HG02642 (cell line): Measurements from ENCODE around the gene ASB6.
"Not testable (repeated sequence)": the region's sequence is repeated elsewhere in the genome, so short reads cannot be mapped to it uniquely, and the experiment has no call there.

Experiments used
- ATAC-seq: cut with Tn5 transposase; IDR thresholded peaks from one replicate; pipeline ENCODE4 v1.9.1; 2021; ENCODE audit warnings: mild to moderate bottlenecking; ENCODE audit not compliant: unreplicated experiment, poor library complexity

ASB6 gene

DNA sequence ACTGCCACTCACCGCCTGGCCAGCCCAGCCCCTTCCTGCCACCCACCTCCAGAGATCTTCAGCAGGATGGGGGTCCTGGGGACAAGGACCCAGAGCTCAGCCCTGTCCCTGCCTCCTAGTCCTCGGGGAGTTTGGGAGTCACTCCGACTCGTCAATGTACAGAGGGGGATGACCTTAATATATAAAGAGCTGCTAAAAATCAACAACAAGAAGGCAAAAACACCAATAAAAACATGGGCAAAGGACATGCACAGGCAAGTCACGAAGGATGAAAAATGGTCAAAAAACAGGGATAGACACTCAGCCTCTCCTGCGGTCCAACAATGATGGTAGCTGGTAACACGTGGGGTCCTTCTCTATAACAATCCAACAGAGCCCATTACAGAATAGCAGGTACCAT is 4.7 kb upstream of the ASB6 start:
- ATAC-seq, result no peak

DNA sequence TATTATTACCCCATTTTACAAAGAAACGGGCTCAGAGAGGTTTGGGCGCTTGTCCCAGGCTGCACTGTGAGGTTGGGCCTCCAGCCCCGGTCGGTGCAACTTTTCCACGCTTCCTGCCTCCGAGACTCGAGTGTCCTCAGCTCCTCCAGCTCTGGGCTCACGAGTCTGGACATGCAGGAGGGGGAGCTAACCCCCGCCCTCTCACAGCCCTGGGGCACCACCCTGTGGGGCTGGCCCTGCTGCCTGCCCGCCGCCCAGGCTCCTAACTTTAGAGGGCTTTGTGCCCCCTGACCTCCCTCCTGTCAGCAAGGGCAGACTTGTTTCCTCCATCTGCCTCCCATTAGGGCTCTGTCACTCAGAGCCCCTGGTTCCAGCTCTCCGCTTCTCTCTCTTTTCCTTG is 4.3 kb upstream of the ASB6 start:
- no peak for ATAC-seq

DNA sequence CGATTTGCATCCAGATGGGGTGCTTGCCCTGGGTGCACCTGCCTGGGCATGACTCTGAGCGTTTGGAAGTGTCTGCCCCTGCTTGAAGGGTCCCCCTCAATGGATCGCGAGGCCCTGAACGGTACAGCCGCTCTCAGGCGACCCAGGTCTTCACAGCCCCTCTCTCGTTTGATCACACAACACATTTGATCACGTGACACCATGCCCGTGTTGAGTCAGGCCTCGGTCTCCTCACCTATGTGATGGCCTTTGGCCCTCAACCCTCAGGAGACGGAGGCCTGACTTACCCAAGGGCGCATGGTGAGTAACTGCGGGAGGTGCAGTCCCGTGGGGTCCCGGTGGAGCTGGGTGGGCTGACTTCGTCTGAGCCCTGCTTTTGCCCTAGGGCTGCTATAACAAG is 3.0 kb upstream of the ASB6 start:
- ATAC-seq, result no peak

DNA sequence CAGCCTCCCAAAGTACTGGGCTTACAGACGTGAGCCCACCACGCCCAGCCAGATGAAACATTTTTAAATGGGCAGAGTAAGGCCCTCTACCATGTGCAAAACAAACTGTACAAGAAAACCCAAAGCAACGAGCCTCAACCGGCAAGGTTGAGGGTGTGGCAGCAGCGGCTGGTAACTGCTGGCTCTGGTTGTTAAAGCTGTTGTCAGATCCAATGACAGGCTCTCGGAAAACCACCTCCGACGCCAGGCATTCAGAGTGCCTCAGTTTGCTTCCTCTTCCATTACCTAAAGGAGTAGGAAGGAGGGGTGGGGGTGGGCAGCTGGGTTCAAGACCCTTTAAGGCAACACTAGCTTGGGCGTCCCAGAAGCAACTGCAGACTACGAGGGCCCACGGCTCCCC is 2.4 kb upstream of the ASB6 start:
- no peak for ATAC-seq

DNA sequence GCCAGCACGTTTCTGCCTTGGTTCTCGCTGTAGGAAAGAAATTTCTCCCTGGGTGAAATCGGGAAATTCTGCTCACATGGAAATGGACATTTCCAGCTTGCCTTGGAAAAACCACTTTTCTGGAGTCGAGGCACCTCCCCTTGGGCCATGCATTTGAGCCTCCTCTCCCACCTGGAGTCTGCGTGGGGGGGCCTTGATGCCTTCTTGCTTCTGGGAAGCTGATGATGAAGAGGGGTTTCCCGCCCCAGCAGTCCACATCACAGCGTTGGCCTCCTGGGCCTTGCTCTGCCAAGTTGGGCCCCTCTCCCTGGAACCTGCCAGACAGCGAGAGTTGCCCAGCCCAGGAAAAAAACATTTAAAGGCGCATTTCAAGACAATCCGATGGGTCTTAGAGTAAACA is 1.8 kb upstream of the ASB6 start:
- ATAC-seq, result no peak

DNA sequence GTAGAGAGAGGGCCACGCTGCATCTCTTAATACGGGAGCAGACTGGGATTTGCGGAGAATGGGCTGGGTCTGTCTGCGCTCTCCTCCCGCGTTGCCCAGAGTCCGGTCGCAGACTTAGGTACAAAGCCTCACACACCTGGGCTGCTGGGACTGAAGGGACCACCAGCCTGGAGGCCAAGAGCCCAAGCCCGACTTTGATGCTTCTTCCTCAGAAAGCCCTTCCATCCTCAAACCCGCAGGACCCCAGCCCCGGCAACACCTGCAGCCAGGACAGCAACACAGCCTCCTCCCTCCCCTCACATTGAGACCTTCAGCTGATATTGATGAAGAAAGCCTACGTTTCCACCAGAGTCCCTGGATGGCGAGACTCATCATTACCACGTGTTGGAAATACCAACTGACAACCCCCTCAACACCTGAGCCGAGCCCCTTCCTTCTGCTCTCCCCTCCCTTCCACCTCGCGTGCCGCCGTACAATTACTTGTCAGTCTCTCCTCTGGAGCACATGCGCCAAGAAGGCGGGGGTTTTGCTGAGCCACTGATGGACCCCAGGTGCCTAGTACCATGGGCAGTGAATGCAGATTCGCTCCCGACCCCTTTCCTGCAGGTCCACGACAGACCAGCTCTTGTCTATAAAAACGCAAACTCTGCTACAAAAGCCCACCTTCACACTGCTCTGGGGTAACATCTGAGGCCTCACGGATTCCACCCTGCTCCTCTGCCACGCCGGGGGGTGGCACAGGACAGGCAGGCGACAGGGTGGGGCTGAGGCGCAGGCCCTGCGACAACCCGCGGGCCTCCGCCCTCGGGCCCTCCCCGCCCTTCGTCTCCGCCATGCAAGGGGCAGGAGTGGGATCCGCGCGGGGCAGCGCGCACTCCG is 841 bp downstream of the ASB6 start:
- ATAC-seq, result peak; percentile 18

DNA sequence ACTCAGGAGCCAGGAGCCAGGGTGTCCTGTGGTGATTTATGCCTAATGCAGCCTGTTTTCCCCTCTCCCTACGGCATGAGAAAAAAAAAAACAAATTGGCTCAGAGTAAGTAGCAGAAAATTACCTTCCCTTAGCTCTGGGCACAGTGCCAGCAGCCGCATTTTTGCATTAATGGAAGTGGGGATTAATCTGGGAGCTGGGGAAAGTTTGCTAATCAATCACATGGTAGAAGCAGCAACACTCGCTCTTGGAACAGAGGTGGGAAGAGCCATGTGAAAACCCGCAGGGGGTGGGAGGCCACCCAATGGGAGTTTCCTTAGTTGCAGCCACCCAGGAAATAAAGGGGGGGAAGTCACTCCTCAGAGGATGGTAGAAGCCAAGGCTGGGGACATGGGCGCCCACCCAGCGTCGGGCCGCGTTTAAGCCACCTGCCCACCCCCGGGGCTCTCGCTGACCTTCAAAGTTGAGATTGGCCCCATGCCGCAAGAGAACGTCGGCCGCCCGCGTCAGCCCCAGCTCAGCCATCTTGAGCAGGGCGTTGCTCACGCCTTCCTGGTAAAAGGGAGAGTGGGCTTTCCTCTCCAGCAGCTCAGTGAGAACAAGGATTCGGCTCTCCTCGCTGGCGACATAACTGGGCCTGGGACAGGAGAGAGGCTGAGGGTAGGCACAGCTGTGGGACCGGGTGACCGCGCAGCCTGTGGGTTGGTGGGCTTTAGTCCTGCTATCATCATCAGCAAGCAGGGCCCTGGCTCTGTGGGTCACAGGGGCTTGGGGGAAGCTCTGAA is 1.7 kb downstream of the ASB6 start:
- ATAC-seq, result no peak

DNA sequence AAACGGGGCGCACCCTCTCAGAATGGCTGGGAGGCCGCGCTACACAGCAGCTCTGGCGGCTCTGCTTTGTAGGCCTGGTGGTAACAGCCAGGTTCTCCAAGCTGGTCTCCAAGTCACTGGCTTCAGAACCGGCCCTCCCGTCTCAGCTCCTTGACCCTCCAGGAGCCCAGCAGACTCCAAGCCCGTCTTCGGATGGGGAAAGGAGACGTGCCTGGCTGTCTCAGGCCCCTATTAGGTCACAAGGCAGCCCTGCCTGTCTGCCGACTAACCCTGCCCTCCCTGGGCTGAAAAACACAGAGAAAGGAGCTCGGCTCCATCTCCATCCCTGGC is 2.2 kb downstream of the ASB6 start:
- no peak for ATAC-seq

DNA sequence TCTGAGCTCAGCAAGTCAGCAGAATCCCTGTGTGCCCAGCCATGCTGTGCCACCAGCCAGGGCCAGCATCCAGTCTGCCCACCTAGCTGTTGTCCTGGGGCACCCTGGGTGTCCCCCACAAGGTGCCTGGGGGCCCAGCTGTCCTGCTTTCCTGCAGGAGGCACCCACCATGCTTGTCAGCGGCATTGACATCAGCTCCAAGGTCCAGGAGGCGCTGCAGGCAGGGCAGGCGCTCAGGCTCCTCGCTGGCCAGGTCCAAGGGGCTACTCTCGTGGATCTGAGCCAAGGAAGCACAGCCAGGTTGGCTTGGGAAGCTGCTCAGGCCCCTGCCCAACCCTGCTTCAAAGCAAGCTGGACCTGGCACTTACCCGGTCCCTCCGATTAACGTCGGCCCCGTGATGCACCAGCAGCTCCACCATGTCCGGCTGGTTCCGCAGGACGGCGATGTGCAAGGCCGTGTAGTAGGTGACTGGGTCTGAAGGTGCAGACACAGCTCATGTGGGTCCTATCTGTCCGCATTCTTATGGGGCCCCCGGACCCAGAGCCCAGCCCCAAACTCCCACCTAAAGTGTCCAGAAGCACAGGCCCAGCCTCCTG is 2.8 kb downstream of the ASB6 start:
- no peak for ATAC-seq

DNA sequence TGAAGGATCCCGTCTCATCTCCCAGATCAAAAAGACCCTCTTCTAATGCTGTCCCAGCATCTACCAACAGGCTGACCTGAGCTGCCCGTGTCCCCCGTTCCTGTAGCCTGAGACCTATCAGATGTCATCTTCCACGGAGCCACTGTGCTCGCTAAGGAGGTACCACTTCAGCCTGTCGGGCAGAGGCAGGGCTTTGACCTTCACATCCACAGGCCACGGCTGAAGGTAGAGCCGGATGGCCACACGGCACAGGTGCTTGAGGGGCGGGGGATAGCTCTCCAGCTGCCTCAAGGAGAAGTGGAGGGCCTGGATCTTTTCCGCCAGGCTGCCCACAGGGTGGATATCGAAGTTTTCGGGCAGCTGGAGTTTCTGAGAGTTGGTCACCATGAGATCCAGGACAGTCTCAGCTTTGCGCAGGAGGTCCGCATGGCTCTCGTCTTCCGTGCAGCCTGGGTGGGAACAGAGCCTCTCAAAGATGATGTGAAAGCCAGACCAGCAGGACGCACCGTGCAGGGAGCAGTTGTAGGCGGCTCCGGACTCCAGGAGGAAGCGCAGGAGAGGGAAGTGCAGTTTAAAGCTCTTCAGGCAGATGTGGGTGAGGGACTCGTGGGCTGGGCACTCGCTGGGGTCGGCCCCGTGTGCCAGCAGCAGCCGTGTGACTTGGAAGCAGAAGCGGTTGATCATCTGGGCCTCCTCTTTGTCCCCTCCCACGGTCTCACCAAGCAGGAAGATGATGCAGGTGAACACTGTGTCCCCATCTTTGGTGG is 4.1 kb downstream of the ASB6 start:
- ATAC-seq, result no peak

DNA sequence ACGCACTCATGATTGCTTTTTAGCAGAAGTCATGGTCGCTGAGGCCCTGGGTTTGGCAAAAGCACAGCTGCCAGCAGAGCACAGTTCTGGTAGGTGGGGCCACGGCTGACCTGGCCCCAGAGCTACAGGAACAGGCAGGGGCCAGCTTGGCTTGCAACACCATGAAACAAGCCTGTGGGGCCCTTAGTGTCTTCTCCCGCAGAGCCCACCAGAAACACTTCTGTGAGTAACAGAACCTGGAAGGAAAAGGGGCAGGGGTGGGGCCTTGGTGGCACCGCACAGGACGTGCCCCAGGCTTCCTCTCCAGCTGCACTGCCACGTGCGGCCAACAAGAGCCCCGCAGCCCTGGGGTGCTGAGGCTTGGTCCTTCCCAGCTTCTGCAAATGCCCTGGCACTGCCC is 4.8 kb downstream of the ASB6 start:
- ATAC-seq, result no peak

DNA sequence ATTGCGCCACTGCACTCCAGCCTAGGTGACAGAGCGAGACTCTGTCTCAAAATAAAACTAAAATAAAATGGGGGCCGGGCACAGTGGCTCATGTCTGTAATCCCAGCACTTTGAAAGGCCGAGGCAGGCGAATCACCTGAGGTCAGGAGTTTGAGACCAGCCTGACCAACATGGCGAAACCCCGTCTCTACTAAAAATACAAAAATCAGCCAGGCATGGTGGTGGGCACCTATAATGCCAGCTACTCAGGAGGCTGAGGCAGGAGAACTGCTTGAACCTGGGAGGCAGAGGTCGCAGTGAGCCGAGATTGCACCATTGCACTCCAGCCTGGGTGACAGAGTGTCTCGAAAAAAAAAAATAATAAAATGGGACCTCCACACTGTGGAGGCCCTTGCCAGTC is 5.6 kb downstream of the ASB6 start:
- ATAC-seq, result not testable (repeated sequence)

DNA sequence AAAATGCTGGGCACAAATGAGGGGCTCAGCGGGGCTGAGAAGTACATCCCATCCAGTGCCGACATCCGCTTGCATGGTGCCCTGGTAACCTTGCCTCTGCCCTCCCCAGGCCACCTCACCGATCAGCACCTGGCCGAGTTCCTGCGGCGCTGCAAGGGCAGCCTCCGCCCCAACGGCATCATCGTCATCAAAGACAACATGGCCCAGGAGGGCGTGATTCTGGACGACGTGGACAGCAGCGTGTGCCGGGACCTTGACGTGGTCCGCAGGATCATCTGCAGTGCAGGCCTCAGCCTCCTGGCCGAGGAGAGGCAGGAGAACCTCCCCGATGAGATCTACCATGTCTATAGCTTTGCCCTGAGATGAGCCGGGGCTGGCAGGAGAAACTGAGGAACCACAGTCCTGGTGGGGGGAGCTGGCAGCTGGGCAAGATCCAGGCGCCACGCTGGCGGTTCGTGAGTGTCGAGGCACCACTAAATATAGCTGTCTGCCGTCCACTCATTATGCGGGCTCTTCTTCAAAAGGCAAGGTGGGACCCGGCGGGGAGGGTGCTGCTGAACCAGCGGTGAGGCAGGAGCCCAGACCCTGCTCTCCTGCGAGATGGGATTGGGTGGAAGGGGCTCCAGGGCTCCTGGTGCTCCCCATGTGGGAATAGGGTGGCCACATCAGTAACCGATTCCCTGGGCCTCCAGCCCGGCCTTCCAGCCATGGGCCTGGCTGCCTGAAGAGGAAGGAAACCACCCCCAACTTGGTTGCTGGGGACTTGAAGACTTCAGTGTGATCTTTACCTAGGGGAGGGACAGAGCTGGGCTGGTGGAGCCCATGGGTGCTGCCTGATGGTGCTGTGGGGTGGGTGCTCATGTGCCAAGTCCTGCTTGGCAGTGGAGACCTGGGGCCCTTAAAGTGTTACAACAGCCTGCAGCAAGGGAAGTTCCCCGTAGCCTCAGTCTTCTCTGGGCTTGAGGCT is 6.6 kb downstream of the ASB6 start:
- no peak for ATAC-seq

DNA sequence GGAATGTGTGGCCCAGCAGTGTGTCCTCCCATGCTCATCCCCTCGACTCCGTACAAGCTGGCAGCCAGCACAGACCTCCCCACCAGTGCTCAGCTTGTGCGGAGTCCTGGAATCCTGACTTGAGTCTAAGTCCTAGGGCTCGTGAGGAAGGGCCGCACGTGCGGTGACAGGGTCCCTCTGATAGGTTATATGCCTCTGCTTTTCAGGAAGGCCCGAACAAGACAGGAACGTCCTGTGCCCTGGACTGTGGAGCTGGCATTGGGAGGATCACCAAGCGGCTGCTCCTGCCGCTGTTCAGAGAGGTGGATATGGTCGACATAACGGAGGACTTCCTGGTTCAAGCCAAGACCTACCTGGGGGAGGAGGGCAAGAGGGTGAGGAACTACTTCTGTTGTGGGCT is 8.1 kb downstream of the ASB6 start:
- no peak for ATAC-seq

DNA sequence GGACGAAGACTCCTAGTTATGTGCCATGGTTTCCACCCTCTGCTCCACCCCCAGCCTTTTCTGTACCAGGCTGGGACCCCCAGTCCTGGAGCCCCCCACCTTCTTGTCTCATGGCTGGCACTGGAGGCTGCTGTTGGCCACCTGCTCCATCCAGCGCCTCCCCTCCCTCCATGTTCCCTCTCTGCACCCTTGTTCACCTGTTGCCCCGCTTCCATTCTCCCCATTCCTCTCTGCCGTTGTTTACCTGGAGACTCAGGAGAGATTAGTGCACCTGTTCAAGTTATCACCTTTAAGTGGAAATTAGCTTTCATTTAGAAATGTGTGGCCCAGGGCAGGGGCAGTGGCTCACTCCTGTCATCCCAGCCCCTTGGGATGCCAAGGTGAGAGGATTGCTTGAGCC is 8.7 kb downstream of the ASB6 start:
- no peak for ATAC-seq

DNA sequence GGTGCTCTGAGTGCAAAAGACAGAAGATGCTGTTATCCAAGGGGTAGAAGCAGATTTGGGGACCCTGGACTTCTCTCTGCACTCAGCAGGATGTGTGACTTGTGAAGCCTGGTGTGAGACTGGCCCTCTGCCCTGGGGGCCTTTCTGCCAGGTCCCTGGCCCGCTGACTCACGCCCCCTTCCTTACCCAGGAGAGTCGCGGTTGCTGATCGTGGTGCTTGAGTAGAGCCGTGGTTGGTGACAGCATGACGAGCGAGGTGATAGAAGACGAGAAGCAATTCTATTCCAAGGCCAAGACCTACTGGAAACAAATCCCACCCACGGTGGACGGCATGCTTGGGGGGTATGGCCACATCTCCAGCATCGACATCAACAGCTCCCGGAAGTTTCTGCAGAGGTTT is 9.5 kb downstream of the ASB6 start:
- ATAC-seq, result no peak

DNA sequence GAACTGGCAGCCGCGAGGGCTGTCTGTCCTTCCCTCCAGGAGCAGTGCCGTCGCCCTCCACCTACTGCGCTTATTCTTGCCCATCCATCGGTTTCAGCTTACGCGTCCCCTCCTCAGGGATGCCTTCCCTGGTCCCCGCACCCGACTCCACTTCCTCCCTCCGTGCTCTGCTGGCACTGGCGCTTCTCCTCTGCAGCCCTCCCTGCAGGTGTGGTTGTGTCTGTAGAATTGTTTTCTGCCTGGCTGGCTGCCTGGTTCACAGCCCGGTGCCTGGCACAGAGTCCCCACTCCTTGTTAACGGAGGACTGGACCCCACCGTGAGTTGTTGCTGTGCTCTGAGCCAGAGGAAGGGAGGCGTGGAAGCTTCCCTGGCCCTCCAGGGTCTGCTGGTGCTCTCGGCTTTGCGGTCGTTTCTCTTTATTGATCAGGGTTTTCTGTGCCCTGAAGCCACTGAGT is 10.2 kb downstream of the ASB6 start:
- ATAC-seq, result no peak

DNA sequence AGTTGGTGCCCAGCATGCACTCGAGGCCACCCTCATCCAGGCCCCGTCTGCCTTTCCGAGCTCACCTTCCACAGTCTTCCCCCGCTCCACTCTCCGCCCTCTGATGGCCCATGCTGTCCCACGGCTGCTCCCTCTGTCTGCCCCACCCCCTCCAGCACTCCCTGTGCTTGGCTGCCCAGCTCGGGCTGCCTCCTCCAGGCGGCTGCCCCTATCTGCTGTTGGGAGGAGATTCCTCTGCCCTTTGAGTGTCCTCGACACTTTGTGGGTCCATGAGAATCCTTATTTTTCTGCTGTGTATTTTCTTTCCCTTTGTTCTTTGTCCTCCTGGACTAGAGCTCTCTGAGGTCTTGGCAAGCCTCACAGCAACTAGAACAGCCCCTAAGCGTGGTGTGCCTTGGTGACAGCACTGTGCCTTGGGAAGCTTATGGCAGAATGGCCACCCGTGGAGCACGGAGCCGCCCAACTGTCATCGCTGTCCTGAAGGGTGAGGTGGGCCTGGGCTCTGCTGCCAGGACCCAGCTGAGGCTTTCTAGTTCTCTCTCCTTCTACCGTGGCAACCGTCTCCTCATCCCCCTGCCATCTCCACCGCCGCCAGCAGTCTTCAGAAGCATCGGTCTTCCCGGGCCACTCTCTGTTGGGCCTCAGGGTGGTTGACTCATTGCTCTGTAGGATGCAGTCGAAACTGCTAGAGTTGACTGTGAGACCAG is 10.8 kb downstream of the ASB6 start:
- ATAC-seq, result no peak

DNA sequence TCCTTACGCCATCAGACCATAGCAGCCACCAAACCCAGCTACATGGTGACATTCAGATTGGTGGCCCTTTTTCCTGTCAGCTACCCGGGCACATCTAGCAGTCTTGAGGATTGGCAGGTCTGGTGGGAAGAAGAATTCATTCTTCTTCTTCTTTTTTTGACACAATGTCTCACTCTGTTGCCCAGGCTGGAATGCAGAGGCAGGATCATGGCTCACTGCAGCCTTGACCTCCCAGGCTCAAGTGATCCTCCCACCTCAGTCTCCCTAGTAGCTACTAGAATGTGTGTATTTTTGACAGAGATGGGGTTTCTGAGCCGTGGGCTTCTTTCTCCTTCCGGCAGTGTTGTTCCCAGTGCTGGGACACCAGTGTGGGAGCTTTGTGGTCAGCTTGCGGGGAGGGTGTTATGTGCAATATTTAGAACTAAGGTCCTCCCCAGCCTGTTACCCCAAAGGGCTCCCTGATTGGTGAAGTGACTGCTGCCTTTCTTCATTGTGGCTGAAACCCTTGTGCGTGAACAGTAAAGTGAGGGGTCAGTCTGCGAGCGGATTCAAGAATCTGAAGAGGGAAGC is 12.6 kb downstream of the ASB6 start:
- no peak for ATAC-seq
